ENCODE results near the gene PRDM2. TPM values are rescaled to one million over a fixed set of nuclear protein-coding genes. Genes with fewer than 3 reads are reported as not detected.

Gene PRDM2
- total and polyA plus RNA-seq, 2 of the 13 experiments (the other 11 are each of a cell fraction or from before 2014, with no cell fraction given): 4.0 to 6.5 TPM

- TF ChIP-seq ZMYM2 (CRISPR knock-in tag; IDR thresholded peaks at IDR 0.05) (no peak), ZNF691 (CRISPR knock-in tag; IDR thresholded peaks at IDR 0.05; ENCODE audit: borderline replicate concordance, low read depth) (no peak; the same call in 1 of the 2 replicates), PRPF4 (IDR thresholded peaks at IDR 0.05; ENCODE audit: low read depth, low read length, poor library complexity, severe bottlenecking) (no peak), CREB1 (IDR thresholded peaks at IDR 0.05) (no peak), CREB1 (CRISPR knock-in tag; IDR thresholded peaks at IDR 0.05) (peak; percentile 49; the same call in 1 of the 2 replicates), NFIB (CRISPR knock-in tag; IDR thresholded peaks at IDR 0.05; ENCODE audit: borderline replicate concordance) (no peak), ZNF614 (CRISPR knock-in tag; IDR thresholded peaks at IDR 0.05; ENCODE audit: borderline replicate concordance) (0 out of 2 replicates have a peak, but pooled peaks have one; percentile 33), ZNF891 (CRISPR knock-in tag; IDR thresholded peaks at IDR 0.05) (no peak), POGK (CRISPR knock-in tag; conservative IDR thresholded peaks at IDR 0.05) (no peak), GATA4 (IDR thresholded peaks at IDR 0.05; ENCODE audit: borderline replicate concordance, low read depth) (no peak), PHF8 (CRISPR knock-in tag; IDR thresholded peaks at IDR 0.05) (peak; percentile 60; the same call in 1 of the 2 replicates), RBFOX2 (IDR thresholded peaks at IDR 0.05; ENCODE audit: low read depth, low read length) (peak; percentile 70), XRCC5 (optimal IDR thresholded peaks at IDR 0.05; ENCODE audit: low read length) (peak; percentile 14), TEAD3 (CRISPR knock-in tag; optimal IDR thresholded peaks at IDR 0.05; ENCODE audit: borderline replicate concordance) (no peak), ZNF142 (CRISPR knock-in tag; IDR thresholded peaks at IDR 0.05) (peak; percentile 97), ZNF768 (CRISPR knock-in tag; IDR thresholded peaks at IDR 0.05) (peak; percentile 20; the same call in 1 of the 2 replicates), ZNF274 (CRISPR knock-in tag; IDR thresholded peaks at IDR 0.05) (no peak), ZNF235 (CRISPR knock-in tag; IDR thresholded peaks at IDR 0.05; ENCODE audit: borderline replicate concordance) (0 out of 2 replicates have a peak, but pooled peaks have one; percentile 15), NR2F2 (IDR thresholded peaks at IDR 0.05; ENCODE audit: borderline replicate concordance, low read depth) (no peak), CHD4 (IDR thresholded peaks at IDR 0.05; ENCODE audit: borderline replicate concordance, low read length) (no peak), ZNF383 (CRISPR knock-in tag; IDR thresholded peaks at IDR 0.05; ENCODE audit: borderline replicate concordance) (no peak), POGZ (CRISPR knock-in tag; IDR thresholded peaks at IDR 0.05) (no peak)
Observed at GRCh38 chr1:13748610-13749505, 48.9 kb downstream of the PRDM2 start (continued).

All from HepG2 (cell line).